OCI-LY1 (cell line): ENCODE data around the gene GATA6.

ENCODE experiments used
- H2AFZ ChIP-seq: fragments of 200-600 bp; sonication (generic), shearing (Covaris generic); 2 replicates; pipeline ENCODE4 v1.6.0; 2014; ENCODE audit warnings: antibody characterized with exemption, mild to moderate bottlenecking, low read length
- H3F3A ChIP-seq: fragments of 200-600 bp; sonication (generic), shearing (Covaris generic); 2 replicates; pipeline ENCODE4 v1.6.0; 2014; ENCODE audit warnings: mild to moderate bottlenecking, antibody characterized with exemption, low read length, moderate library complexity; ENCODE audit not compliant: insufficient read depth
- H3K27ac ChIP-seq: fragments of 200-600 bp; sonication (generic); 2 replicates; pipeline ENCODE4 v1.5.1; 2014; ENCODE audit warnings: low read length, mixed run types, mild to moderate bottlenecking, low read depth; ENCODE audit not compliant: poor library complexity, severe bottlenecking
- H3K27me3 ChIP-seq: fragments of 200-600 bp; sonication (generic); 2 replicates; pipeline ENCODE4 v1.6.0; 2014; ENCODE audit warnings: antibody characterized with exemption, mild to moderate bottlenecking, low read length, moderate library complexity; ENCODE audit not compliant: insufficient read depth
- H3K36me3 ChIP-seq: fragments of 200-600 bp; sonication (generic); 2 replicates; pipeline ENCODE4 v1.6.1; 2014; ENCODE audit warnings: mild to moderate bottlenecking, antibody characterized with exemption, low read length, moderate library complexity, mixed read lengths; ENCODE audit not compliant: insufficient read depth
- H3K4me1 ChIP-seq: fragments of 200-600 bp; sonication (generic); 2 replicates; pipeline ENCODE4 v1.5.1; 2014; ENCODE audit warnings: mild to moderate bottlenecking, low read length, moderate library complexity; ENCODE audit not compliant: insufficient read depth, severe bottlenecking
- H3K4me2 ChIP-seq: fragments of 200-600 bp; sonication (generic), shearing (Covaris generic); 2 replicates; pipeline ENCODE4 v1.6.1; 2014; ENCODE audit warnings: low read length
- H3K4me3 ChIP-seq: fragments of 200-600 bp; sonication (generic); 2 replicates; pipeline ENCODE4 v1.5.1; 2014; ENCODE audit warnings: low read length, low read depth, mild to moderate bottlenecking, mixed read lengths; ENCODE audit not compliant: poor library complexity, severe bottlenecking
- H3K79me2 ChIP-seq: fragments of 200-600 bp; shearing (Covaris generic); 2 replicates; pipeline ENCODE4 v1.6.1; 2016; ENCODE audit warnings: mixed run types, low read length, mixed read lengths; ENCODE audit not compliant: insufficient read depth
- H3K9ac ChIP-seq: fragments of 200-600 bp; sonication (generic), shearing (Covaris generic); 2 replicates; pipeline ENCODE4 v1.6.1; 2014; ENCODE audit warnings: mild to moderate bottlenecking, low read length, mixed read lengths
- H3K9me2 ChIP-seq: fragments of 200-600 bp; sonication (generic), shearing (Covaris generic); 2 replicates; pipeline ENCODE4 v1.6.1; 2014; ENCODE audit warnings: low read depth, mild to moderate bottlenecking, low read length, mixed read lengths
- H3K9me3 ChIP-seq: fragments of 200-600 bp; shearing (Covaris generic); 2 replicates; pipeline ENCODE4 v1.6.1; 2014; ENCODE audit warnings: low read length, mixed read lengths
- H4K20me1 ChIP-seq: fragments of 200-600 bp; sonication (generic), shearing (Covaris generic); 2 replicates; pipeline ENCODE4 v1.6.0; 2016; ENCODE audit warnings: mild to moderate bottlenecking, low read length; ENCODE audit not compliant: insufficient read depth
- CTCF ChIP-seq: fragments of 200-600 bp; sonication (generic), shearing (Covaris generic); IDR thresholded peaks from 2 replicates; pipeline ENCODE4 v1.5.1; 2017; ENCODE audit warnings: mild to moderate bottlenecking, antibody characterized with exemption, low read length, moderate library complexity, mixed read lengths
- EZH2 ChIP-seq: fragments of 200-600 bp; sonication (generic), shearing (Covaris generic); IDR thresholded peaks from 2 replicates; pipeline ENCODE4 v1.8.0; 2017; ENCODE audit warnings: borderline replicate concordance, mixed run types, mild to moderate bottlenecking, antibody characterized with exemption, low read length, moderate library complexity, mixed read lengths

The GATA6 gene

GRCh38 chr18:22186484-22186971, 17.1 kb downstream of the GATA6 start:
- Histone ChIP-seq H3K9me3 (no peaks in the 10 kb centered on the region), H3K27me3 (no peaks in the 10 kb centered on the region), H3K27ac (no peak overlapping the region), H2AFZ (no peak overlapping the region), H3K4me3 (no peak overlapping the region), H3K4me1 (no peaks in the 10 kb centered on the region), H3K9me2 (no peaks in the 10 kb centered on the region), H3F3A (no peaks in the 10 kb centered on the region), H3K79me2 (no peaks in the 10 kb centered on the region), H3K4me2 (no peak overlapping the region), H3K9ac (no peak overlapping the region), H4K20me1 (no peaks in the 10 kb centered on the region), H3K36me3 (no peaks in the 10 kb centered on the region)
- TF ChIP-seq EZH2: no peak
- TF ChIP-seq CTCF: no peak

GRCh38 chr18:22188559-22189267, 19.3 kb downstream of the GATA6 start:
- H3K9ac ChIP-seq: no peak overlapping the region
- H3K4me3 ChIP-seq: no peak overlapping the region
- no peak overlapping the region for H3K4me2 ChIP-seq
- H3K27me3 ChIP-seq: no peaks in the 10 kb centered on the region
- H3K9me2 ChIP-seq: no peaks in the 10 kb centered on the region
- no peaks in the 10 kb centered on the region for H3K36me3 ChIP-seq
- H3K79me2 ChIP-seq: no peaks in the 10 kb centered on the region
- H3F3A ChIP-seq: no peaks in the 10 kb centered on the region
- H2AFZ ChIP-seq: no peak overlapping the region
- no peaks in the 10 kb centered on the region for H3K9me3 ChIP-seq
- no peaks in the 10 kb centered on the region for H4K20me1 ChIP-seq
- no peak overlapping the region for H3K27ac ChIP-seq
- TF ChIP-seq CTCF (no peak), EZH2 (no peak)
- H3K4me1 ChIP-seq: no peaks in the 10 kb centered on the region

- Histone ChIP-seq H3K9me2 (no peaks in the 10 kb centered on the region), H3K27me3 (no peaks in the 10 kb centered on the region), H3K9me3 (no peaks in the 10 kb centered on the region), H4K20me1 (no peaks in the 10 kb centered on the region), H3K9ac (no peak overlapping the region), H3K4me3 (no peak overlapping the region), H3K27ac (no peak overlapping the region), H3K4me2 (no peak overlapping the region), H3K4me1 (no peaks in the 10 kb centered on the region), H2AFZ (no peak overlapping the region), H3K36me3 (no peaks in the 10 kb centered on the region), H3F3A (no peaks in the 10 kb centered on the region), H3K79me2 (no peaks in the 10 kb centered on the region)
- no peak for TF ChIP-seq EZH2
- TF ChIP-seq CTCF: no peak
Measured at GRCh38 chr18:22189449-22190166, 20.2 kb downstream of the GATA6 start.
